Frontal cortex (tissue), 4 donors: ENCODE data around the gene BACH2. TPM values are rescaled to one million over a fixed set of nuclear protein-coding genes. Genes with fewer than 3 reads are reported as not detected.
A peak's percentile ranks its signal among the peaks of the same experiment; 100 is the strongest.
"Not testable (repeated sequence)": the region's sequence is repeated elsewhere in the genome, so short reads cannot be mapped to it uniquely, and the experiment has no call there.

Experiments
- DNase-seq, 2 donors: peaks; one replicate each; pipeline ENCODE4 v3.0.0; 2012; ENCODE audit warnings: low spot score in 2 of 2
- FAIRE-seq: peaks from 2 replicates; lab custom pipeline; 2012; peaks lifted over from hg19 to GRCh38; lab: Jason Lieb, UNC
- small RNA-seq: library from RNA; depleted of rRNA; stranded (forward); fragments of <200 nt; gene quantifications from one replicate; pipeline ENCODE3, GENCODE V24; 2014
- total RNA-seq: library from RNA; depleted of rRNA; stranded (reverse); fragments of >200 nt; gene quantifications from one replicate; pipeline ENCODE4 v1.2.3, GENCODE V29; 2014
- donor health status: control.
- donor health status: control.
- donor health status: control.

The BACH2 gene
- total RNA-seq, 1 donor from 2014 or later, result 48.9 TPM

GRCh38 chr6:89916136-89916920 lies 380.3 kb downstream of the BACH2 start:
- DNase-seq, result no peak
- no peak for FAIRE-seq

- no peak for DNase-seq
- FAIRE-seq, result no peak
Observed at GRCh38 chr6:89910902-89911240, 385.8 kb downstream of the BACH2 start.

GRCh38 chr6:89910001-89910901 lies 386.4 kb downstream of the BACH2 start:
- not testable (repeated sequence) for DNase-seq, FAIRE-seq

- DNase-seq (no peak), FAIRE-seq (no peak)
Observed at GRCh38 chr6:89895276-89895874, 401.3 kb downstream of the BACH2 start.

- DNase-seq (no peak), FAIRE-seq (no peak)
Observed at GRCh38 chr6:89894169-89894568, 402.5 kb downstream of the BACH2 start, which contains the start of gene GJA10. Gene GJA10, plus strand, starts transcription at chr6:89894469. Its CDS starts 0 bp downstream, at chr6:89894469.

- not testable (repeated sequence) for DNase-seq, FAIRE-seq
Observed at GRCh38 chr6:89892577-89892976, 404.1 kb downstream of the BACH2 start.

GRCh38 chr6:89890845-89891528 lies 405.7 kb downstream of the BACH2 start:
- DNase-seq, FAIRE-seq: not testable (repeated sequence)

GRCh38 chr6:89888871-89889270 lies 407.8 kb downstream of the BACH2 start:
- DNase-seq (no peak), FAIRE-seq (no peak)

GRCh38 chr6:89888138-89888514 lies 408.5 kb downstream of the BACH2 start:
- FAIRE-seq (no peak), DNase-seq (no peak)

- peak in 1 of 2 donors; percentile 12 for DNase-seq
- FAIRE-seq, result no peak
Observed at GRCh38 chr6:89887452-89888137, 409.0 kb downstream of the BACH2 start.

GRCh38 chr6:89886378-89887120 lies 410.1 kb downstream of the BACH2 start:
- no peak for FAIRE-seq

More at GRCh38 chr6:89886378-89887120, 410.1 kb downstream of the BACH2 start:
- no peak for DNase-seq

Small RNA genes lying within 50 kb of the gene (small RNA-seq; reads per million reads assigned to genes)
- gene MIR4464, result not detected
- gene RF00019, result not detected
- gene RN7SKP110, result not detected
